Mucosa of gallbladder (tissue), 1 donor: ENCODE data around the gene ARHGEF16. TPM values are rescaled to one million over a fixed set of nuclear protein-coding genes. Genes with fewer than 3 reads are reported as not detected.

ENCODE experiments used
- DNase-seq: peaks from one replicate; pipeline ENCODE4 v3.0.0-alpha.2; 2020; ENCODE audit warnings: low spot score
- total RNA-seq: library from RNA; stranded (reverse); gene quantifications from one replicate; pipeline ENCODE4 v1.2.1, GENCODE V29; 2021
- donor health status: DM: no; HTN: no; CAD: no.

ARHGEF16 gene
- total RNA-seq, 1 donor from 2014 or later: 81.4 TPM

DNA sequence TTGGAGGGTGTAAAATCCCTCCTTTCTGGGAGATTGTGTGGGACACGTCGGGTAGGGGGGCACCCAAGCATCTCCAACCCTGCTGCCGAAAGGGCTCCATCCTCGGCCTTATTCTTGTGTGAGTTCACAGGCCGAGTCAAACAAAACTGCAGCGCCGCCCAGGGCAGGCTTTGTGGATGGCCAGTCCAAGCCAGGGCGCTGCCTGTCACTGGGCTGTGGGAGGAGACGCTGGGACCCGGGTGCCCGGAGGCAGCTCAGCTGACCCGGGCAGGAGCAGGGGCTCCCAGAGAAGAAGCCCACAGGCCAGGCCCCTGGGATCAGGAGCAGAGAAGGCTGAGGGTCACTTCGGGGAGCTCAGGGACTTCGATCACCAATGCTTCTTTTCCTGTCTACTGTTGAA is 31.8 kb upstream of the ARHGEF16 start:
- no peak for DNase-seq

GRCh38 chr1:3423245-3423829 is 31.1 kb upstream of the ARHGEF16 start:
- peak; percentile 94 for DNase-seq

DNA sequence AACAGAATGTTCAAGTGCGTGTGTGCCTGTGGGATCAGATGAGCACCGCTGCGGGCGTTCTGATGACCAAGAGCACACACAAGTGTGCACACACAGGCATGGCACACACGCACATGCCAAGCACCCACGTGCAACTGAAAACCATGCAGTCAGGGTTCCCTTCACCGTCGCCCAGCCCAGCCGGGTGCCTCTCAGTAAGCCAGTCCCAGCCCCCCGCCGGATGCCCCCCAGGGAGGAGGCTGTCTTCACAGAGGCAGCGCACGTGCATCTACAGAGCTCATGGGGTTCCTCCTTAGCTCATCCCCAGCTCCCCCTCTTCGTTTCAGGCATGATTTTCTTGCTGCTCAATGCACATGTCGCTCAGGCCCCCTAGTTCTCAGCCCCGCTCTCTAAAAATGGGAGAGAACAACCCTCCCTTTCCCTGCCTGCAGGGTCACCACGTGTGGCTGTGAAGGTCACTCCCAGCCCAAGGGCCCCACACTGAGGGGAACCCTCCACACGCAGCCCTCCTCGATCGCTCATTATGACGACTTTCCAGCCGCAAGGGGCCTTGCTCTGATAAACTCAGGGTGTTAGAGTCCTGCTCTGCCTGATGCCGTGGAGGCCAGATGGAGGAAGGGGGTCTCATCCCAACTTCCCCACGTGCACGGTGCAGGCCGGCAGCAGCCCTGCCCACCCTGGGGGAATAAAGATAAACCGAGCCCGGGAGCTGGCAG is 30.4 kb upstream of the ARHGEF16 start:
- no peak for DNase-seq

DNA sequence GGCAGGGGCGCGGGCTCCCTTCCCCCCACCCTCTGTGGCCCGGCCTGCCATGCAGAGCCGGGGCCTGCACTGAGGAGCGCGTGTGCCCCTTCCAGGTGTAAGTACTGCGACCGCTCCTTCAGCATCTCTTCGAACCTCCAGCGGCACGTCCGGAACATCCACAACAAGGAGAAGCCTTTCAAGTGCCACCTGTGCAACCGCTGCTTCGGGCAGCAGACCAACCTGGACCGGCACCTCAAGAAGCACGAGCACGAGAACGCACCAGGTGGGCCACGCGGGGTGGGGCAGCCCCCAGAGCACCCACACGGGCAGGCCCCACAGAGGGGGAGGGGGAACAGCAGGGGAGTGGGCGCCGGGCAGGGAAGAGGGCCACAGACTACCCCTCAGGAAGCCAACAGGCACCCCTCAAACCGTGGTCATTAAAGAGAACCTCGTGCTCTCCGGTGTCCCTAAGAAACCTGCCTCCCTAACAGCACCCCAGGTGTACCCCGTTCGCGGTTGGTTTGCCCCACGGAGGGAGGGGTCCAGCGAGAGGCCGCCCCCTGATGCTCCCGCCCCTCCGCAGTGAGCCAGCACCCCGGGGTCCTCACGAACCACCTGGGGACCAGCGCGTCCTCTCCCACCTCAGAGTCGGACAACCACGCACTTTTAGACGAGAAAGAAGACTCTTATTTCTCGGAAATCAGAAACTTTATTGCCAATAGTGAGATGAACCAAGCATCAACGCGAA is 28.8 kb upstream of the ARHGEF16 start:
- DNase-seq: no peak

- no peak for DNase-seq
Measured at GRCh38 chr1:3426956-3427535, 27.4 kb upstream of the ARHGEF16 start.

GRCh38 chr1:3427711-3428704 is 26.5 kb upstream of the ARHGEF16 start:
- DNase-seq: no peak

DNA sequence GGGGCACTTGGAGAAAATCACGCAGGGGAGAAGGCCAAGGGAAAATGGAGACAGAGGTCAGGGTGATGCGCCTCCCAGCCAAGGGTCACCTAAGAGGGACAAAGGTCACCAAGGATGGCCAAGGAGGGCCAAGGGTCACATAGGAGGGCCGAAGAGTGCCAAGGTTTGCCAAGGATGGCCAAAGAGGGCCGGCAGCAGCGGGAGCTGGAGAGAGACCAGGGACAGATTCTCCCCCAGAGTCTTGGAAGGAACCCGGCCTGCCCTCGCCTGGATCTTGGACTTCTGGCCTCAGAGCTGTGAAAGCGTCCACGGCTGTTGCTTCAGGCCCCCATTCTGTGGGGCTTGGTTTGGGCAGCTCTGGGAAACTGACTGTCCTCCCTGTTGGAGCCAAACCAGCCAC is 25.6 kb upstream of the ARHGEF16 start:
- DNase-seq: no peak

GRCh38 chr1:3429320-3429719 is 25.1 kb upstream of the ARHGEF16 start:
- DNase-seq: no peak

DNA sequence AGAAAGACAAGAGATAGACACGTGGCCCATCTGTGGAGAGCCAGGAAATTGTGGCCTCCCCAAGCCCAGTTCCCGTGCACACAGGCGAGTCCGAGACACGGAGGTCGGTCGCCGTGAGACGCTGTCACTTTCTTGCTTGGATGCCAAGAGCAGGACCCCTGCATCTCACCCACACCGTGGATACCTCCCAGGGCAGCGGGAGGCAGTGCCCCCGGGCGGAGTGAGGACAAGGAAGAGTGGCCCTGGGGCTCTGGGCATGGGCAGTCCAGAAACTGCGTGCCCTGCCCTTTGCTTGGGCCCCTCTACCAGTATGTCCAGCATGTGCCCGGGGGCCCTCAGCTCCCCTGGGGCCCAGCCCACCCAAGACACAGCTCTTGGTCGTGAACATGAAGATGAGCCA is 24.7 kb upstream of the ARHGEF16 start:
- DNase-seq: no peak

- no peak for DNase-seq
Measured at GRCh38 chr1:3430406-3430805, 24.1 kb upstream of the ARHGEF16 start.

DNA sequence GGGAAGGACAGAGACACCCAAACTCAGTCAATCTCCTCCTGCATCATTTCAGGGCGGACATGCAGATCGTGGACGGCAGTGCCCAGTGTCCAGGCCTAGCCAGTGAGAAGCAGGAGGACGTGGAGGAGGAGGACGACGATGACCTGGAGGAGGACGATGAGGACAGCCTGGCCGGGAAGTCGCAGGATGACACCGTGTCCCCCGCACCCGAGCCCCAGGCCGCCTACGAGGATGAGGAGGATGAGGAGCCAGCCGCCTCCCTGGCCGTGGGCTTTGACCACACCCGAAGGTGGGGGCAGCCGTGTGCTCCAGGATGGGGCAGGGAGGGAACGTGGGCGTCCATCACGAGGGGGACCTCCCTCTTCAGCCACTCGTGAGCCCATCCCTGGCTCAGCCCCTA is 23.6 kb upstream of the ARHGEF16 start:
- no peak for DNase-seq

GRCh38 chr1:3431266-3431665 is 23.2 kb upstream of the ARHGEF16 start:
- DNase-seq: no peak

DNA sequence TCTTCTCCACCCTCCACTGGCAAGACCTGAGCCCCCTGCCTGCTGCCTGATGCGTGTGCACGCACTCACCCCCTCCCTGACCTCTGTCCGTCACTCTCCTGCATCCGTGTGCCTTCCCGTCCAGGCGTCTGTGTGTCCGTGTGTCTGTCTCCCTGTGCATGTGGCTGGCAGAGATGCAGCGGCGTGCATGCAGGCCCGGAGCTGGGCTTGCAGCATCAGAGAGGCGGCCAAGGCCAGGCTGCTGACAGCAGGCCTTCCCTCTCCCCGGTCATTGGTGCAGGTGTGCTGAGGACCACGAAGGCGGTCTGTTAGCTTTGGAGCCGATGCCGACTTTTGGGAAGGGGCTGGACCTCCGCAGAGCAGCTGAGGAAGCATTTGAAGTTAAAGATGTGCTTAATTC is 22.8 kb upstream of the ARHGEF16 start:
- DNase-seq: no peak

DNA sequence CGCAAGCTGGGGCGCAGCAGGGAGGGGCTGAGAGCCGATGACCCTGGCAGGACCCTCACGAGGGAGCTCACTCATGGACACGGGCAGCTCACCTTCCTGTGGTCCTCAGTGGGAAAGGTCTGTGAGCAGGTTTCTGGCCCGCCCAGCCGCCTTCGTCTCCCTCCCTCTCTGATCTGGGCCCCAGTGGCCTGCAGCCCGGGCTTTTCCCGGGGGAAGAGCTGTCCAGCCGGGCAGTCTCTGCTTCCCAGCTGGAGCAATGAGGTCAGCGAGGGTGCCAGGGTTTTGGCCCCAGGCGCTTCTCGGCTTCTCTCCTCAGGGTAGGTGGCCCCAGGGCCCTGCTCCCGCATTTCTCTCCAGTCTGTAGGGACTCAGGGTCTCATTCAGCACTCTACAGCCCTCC is 22.2 kb upstream of the ARHGEF16 start:
- DNase-seq: no peak

DNA sequence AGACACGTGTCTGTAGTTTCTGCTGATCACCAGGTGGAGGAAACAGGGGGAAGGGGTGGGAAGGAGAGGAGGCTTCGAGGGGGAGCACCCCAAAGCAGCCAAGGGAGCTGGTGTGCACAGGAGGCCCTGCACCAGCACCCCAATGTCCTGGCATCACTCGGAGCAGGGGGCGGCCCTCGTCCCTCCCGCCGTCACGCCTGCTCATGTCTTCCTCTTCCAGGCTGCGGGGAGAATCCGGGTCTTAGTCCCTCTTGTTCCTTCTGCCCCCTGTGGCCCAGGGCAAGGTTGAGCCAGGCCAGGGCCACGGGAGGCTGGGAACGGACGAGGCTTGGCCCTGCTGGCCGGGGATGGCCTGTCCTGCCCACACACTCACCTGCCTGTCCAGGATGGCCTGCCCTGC is 21.4 kb upstream of the ARHGEF16 start:
- DNase-seq: no peak

DNA sequence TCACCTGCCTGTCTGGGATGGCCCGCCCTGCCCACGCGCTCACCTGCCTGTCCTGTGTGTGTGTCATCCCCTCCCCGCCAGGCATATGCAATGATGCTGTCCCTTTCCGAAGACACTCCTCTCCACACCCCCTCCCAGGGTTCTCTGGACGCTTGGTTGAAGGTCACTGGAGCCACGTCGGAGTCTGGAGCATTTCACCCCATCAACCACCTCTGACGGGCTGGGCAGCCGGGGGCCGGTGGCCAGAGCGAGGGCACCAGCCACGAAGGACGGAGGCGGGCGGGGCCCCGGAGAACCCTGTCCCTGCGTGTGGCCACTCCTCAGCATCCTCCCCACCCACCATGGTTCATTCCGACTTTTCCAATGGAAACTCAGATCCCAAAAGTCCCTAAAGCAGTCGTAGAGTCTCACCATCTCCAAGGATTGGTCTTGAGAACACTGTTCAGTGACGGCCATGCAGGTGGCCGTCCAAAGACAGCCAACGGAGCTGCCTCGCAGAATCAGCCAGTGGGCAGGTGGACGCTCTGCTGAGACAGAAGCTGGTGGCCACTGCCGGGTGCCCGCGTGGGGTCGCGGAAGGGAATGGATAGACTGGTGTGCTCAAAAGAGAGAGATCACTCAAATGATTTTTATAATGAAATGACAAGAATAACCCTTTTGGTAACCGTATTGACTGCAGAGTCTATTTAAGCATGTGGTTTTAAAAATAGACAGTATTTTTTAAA is 20.7 kb upstream of the ARHGEF16 start:
- DNase-seq: no peak

GRCh38 chr1:3434406-3435110 is 19.9 kb upstream of the ARHGEF16 start:
- DNase-seq: no peak

DNA sequence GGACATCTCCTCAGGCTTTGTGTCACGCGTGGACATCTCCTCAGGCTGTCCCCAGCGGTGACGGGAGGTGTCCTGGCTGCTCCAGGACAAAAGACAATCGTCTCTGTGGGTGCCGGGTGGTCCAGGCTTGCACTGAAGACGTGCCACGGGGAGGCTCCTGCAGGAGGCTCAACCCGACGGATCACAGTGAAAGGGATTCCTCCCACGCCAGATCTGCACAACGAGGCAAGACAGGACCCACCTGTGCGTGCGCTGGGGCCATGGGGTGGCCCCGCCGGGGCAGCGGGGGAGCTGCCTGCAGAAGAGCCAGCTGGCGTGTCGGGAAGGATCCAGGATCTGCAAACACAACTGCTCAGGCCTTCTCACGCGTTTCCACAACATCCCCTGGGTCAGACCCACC is 18.8 kb upstream of the ARHGEF16 start:
- no peak for DNase-seq

DNA sequence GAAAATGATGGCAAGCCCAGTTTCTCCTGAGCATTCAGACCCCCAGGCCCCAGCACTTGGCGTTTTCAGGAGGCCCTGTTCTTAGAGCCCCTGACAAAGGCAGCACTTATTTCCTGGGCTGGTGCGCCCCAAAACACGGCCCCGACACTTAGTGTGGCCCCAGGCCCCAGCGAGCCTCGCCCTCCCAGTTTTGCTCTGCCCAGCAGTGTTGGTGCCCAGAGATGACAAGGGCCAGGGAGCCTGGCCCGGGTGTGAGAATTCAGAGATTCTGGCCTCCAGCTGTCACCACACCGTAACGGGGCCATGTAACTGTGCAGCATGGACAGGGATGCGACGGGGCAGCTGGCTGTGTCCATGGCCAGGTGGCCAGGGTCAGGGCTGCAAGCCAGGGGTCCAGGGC is 18.0 kb upstream of the ARHGEF16 start:
- no peak for DNase-seq

DNA sequence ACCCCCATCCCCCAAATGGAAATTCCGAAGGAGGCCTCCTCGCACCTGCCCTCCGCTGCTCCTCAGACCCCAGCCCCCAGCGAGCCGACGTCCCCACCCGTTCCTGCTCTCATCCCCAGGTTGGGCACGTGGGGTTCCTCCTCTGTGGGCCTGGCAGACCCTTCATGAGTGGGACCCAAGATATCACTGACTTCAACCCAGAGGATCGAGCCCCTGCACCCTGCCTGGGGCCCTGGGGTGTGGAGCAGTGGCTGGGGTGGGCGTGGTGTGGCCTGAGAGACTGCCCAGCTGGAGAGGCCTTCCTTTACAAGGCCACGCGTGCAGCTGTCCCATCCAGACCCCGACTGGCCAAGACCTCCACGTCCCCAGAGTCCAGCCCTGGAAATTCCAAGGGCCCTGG is 17.6 kb upstream of the ARHGEF16 start:
- no peak for DNase-seq
